GM12874 (cell line): Measurements from ENCODE around the gene HAPLN2.
A peak's percentile ranks its signal among the peaks of the same experiment; 100 is the strongest.

Experiments
- TF ChIP-seq, protein P1 (sequence below): IDR thresholded peaks from 2 replicates; pipeline ENCODE4 v1.5.1; 2011; ENCODE audit warnings: low read depth, mild to moderate bottlenecking, control low read depth, low read length, moderate library complexity; ENCODE audit not compliant: insufficient read depth

HAPLN2 gene

DNA sequence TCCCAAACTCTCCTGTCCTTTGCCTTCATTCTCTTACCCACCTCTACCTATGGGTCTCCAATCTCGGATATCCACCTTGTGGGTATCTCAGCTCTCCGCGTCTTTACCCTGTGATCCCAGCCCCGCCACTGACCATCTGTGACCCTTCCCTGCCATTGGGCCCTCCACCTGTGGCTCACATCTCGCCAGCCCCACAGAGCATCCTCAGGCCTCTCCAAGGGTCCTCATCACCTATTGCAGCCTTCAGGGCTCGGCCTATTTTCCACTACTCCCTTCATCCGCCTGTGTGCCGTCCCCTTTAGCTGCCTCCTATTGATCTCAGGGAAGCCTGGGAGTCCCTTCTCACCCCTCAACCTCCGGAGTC, 33.8 kb downstream of the HAPLN2 start:
- TF ChIP-seq, protein P1, sequence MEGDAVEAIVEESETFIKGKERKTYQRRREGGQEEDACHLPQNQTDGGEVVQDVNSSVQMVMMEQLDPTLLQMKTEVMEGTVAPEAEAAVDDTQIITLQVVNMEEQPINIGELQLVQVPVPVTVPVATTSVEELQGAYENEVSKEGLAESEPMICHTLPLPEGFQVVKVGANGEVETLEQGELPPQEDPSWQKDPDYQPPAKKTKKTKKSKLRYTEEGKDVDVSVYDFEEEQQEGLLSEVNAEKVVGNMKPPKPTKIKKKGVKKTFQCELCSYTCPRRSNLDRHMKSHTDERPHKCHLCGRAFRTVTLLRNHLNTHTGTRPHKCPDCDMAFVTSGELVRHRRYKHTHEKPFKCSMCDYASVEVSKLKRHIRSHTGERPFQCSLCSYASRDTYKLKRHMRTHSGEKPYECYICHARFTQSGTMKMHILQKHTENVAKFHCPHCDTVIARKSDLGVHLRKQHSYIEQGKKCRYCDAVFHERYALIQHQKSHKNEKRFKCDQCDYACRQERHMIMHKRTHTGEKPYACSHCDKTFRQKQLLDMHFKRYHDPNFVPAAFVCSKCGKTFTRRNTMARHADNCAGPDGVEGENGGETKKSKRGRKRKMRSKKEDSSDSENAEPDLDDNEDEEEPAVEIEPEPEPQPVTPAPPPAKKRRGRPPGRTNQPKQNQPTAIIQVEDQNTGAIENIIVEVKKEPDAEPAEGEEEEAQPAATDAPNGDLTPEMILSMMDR, result no peak

DNA sequence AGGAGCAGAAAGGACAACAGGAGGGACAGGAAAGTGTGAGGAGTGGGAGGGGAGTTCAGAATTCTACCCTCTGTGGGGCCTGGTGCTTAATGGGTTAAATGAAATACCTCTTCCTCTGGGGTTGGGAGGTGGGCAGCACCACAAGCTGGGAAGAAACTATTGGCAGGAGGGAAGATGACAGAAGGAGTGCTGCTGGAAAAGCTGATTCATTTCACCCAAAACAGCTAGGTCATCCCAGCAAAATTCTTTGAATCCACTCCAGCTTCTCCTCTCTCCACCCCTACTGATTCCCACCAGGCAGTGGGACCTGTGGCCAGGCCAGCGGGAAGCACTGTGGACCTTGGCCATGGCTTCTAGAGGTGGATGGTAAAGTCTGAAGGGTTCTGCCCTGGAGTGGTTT, 35.5 kb downstream of the HAPLN2 start:
- TF ChIP-seq, protein P1, result no peak

DNA sequence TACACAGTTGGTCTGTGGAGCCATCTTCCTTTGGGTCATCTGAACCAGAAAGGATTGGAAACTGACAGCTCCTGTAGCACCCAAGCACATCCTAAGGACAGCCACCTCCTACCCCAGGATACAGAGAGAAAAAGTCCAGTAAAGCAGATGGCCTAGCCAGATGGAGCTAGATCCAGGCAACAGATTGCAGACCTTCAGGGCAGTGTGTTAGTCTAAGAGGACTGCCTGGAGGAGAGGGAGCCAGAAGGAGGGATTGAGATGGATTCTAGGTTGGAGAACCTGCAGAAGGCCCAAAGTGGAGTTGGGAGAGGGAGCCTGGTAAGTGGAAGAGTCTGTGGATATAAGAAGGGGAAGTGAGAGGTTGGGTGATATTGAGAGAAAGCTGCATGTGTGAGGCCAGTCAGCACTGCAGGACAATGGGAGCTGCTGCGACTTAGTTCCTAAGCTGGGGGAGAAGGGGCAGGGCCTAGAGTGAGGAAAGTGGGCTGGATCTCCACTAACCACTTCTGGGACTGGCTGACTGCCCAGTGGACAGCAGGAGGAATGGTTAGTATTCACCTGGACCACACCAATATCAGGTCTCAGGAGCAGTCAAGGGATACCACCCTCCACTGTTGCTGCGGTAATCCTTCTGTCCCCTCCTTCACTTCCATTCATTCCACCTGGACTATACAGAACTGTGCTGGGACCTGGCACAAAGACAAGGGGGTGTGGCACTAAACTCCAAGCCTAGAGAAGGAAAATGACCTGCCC, 36.1 kb downstream of the HAPLN2 start:
- TF ChIP-seq, protein P1, result no peak

DNA sequence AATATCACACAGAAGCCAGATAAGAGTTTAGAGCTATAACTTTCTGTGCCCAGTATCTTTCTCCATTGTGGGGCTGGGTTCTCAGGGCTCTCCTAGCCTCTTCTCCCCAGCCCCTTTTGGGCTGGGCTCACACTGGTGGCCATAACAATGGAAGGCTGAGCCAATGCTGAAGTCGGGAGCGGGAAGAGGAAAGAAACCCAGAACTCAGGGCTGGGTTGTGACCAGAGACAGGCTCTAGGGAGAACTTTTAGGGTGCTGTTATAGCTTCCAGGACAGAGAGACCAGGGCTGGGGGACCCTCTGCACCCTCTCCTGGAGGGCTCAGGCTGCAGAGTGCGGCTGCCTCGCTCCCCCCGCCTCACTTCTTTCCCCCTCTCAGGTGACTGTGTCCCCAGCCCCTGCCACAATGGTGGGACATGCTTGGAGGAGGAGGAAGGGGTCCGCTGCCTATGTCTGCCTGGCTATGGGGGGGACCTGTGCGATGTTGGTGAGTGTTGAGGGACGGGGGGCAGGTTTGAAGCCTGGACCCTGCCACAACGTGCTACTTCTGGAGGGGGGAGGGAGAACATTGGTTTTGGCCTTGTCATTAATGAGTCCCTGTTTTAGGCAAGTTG, 36.8 kb downstream of the HAPLN2 start:
- TF ChIP-seq, protein P1, result no peak

DNA sequence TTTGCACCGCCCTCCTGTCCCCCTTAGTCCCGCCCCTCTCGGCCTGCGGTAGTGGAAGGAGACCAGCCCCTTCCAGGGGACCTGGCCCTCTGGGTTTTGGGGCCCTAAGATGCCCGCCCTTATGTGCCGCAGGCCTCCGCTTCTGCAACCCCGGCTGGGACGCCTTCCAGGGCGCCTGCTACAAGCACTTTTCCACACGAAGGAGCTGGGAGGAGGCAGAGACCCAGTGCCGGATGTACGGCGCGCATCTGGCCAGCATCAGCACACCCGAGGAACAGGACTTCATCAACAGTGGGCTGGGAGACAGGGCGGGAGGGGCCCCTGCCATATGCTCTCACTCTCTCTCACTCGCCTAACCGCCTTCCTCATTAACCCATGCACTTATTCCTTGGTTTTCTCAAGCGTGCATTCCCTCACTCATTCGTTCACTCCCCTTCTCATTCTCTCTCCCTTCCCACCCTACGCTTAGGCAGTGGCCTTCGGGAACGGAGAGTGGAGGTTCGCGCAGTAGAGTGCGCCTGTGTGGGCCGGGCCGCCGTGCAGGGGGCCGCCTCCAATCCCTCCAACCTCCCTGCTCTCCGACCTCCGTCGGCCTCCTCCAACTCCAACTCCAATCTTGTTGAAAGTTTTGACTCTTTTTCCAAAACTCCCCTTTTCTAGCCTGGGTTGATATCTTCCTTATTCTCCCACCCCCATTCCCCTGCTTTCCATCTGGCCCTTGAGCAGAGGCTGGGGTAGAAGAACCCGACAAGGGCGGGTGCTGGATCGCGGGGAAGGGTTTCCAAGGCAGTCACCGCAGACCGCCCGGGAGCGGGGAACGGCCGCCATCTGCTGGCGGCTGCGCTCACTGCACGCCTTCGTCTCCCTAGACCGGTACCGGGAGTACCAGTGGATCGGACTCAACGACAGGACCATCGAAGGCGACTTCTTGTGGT, 37.9 kb downstream of the HAPLN2 start:
- TF ChIP-seq, protein P1, result peak; percentile 99

DNA sequence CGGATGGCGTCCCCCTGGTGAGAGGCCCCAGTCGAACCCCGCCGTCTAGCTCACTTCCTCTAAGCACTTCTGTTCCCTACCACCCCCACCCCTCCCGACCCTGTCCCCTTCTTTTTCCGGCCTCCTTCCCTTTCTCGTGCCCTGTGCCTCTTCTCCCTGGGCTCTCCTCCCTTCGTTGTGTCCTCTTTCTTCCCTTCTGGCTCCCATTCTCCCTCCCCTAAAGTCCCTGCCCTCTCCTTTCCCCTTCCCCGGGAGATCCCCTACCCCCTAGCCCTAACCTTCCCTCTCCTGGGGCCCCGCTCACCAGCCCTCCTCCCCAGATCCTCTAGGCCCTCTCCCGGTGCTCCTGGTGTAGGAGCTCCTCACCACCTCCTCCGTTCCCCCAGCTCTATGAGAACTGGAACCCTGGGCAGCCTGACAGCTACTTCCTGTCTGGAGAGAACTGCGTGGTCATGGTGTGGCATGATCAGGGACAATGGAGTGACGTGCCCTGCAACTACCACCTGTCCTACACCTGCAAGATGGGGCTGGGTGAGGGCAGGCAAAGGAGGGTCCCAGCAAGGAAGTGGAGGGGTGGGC, 38.6 kb downstream of the HAPLN2 start:
- TF ChIP-seq, protein P1, result no peak

DNA sequence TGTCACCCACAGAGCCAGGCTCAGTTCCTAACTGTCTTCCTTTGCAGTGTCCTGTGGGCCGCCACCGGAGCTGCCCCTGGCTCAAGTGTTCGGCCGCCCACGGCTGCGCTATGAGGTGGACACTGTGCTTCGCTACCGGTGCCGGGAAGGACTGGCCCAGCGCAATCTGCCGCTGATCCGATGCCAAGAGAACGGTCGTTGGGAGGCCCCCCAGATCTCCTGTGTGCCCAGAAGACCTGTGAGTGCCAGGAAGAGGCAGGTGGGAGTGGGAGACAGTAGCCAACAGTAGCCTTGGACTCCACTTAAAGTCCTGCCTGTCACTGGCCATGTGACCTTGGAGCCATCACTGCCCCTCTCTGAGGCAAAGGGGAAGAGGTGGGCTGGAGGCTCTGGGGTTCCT, 39.3 kb downstream of the HAPLN2 start:
- TF ChIP-seq, protein P1, result no peak
